Activated CD4-positive, alpha-beta T cell treated with anti-CD3 and anti-CD28 coated beads, Interleukin-2, Interleukin-4, amounts not matched to agents 100 ng/mL and 50 ng/mL, durations not matched to agents 16 hours and 8 hours (primary cell): ENCODE data around the gene CAVIN1.
"Not testable (repeated sequence)": the region's sequence is repeated elsewhere in the genome, so short reads cannot be mapped to it uniquely, and the experiment has no call there.

Source experiments
- DNase-seq: peaks from one replicate; pipeline ENCODE4 v3.0.0-alpha.2; 2020; ENCODE audit warnings: low spot score

CAVIN1 gene

DNA sequence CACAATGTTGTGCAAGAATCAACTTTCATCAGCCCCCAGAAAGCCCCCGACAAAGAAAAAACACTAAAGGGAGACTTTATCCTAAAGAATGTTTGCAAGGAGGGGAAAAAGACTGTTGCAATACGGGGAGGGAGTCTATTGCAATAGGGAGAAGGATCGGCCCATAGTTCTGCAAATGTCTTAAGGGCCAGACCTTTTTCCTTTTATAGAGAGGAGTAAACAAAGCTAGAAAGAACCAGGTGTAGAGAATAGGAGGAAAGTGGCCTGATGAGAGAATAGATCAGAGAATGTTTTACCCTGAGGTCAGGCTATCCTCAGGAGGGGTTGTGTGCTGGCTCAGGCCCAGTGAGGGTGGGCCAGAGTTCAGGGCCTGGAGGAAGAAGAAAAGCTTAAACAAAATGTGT, 8.7 kb upstream of the CAVIN1 start:
- DNase-seq: no peak

DNA sequence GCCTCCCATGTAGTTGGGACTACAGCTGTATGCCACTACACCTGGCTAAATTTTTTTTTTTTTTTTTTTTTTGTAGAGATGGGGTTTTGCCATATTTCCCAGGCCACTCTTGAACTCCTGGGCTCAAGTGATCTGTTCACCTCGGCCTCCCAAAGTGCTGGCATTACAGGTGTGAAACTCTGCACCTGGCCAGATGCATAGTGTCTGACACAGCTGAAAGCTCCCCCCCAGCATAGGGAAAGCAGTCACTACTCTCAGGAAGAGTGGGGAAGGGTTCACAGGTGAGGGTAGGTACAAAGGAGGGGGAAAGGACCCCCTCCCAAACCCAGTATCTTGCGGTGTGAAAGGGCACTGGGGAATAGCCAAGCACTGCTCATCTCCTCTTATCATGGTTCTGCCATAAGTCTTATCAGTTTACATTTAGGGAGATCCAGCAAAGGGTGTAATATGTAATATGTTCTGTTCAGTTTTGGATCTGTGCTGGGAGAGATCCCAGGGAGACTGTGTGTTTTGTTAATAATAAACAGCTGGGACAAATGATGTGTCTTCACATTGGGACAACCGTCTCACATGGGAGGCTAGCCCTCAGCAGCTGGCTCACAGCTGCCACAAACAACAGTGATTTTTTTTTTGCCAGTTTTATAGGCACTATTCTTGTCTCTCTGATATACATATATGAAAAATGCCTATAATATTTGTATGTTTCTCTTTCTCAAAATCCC, 6.8 kb upstream of the CAVIN1 start:
- no peak for DNase-seq

DNA sequence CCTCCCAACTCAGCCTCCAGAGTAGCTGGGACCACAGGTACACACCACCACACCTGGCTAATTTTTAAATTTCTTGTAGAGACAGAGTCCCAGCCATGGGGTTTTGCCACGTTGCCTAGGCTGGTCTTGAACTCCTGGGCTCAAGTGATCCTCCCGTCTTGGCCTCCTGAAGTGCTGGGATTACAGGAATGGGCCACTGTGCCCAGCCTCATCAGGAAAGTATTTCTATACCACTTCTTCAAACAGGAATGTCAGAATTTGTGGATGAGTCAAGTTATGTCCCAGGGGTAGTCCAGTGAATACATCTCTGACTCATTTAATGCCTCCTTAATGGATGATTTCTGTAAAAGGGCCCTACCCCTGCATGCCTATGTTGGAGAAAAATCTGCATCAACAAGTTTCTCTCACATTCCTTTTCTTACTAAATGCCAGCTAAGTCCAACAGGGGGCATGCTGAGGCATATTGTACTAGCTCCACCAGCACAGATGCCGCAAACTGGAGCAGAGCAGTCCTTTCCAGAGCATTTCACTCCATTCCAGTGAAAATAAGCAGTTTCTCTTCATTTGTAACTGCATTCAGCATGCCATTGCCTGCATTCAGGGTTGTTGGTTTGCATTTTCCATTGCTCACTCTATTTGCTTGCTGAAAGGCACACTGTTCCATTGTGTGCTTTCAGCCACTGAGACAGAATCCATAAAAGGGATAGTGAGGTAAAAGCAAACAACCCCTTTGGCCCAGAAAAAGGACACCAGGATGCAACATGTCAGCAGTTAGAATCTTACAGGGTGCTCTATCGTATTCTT, 5.3 kb upstream of the CAVIN1 start:
- peak; percentile 39 for DNase-seq

DNA sequence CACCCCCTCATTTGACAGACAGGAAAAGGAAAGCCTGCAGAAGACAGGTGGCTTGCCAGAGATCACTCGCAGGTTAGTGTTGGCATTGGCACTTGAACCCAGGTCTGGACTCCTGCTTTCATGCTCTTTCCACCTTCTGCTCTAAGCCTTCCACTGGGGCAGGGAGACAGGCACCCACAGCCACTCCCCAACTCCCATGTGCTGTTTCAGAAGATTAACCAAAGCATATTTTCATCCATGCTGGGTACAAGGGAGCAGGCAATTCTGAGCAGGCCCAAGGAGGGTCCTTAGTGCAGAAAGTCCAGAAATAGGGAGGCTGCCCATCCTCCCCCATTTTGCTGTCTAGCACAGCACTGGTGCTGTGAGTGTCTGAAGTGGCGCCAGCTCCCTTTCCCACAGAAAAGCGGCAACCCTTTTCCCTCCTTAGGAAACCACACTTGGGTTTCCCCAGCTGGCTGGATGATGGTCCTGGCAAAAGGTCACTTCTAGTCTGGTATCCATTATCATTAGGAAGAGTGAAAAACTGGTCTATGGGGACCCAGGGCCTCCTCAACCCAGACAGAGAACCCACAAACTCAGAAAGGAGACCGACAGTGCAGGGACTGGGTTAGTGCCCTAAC, 2.0 kb upstream of the CAVIN1 start:
- DNase-seq: no peak

DNA sequence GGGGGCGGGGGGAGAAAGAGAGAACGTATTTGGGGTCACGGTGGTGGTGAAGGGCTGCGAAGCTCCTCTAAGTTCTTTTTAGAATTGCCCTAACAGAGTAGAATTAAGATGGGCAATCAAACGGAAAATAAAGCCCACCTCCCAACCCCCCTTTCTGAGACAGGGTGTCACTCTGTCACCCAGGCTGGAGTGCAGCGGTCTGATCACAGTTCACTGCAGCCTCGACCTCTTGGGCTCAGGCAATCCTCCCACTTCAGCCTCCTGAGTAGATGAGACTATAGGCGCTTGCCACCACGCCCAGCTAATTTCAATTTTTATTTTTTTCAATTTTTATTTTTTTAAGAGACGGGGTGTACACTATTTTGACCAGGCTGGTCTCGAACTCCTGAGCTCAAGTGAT, 710 bp upstream of the CAVIN1 start:
- DNase-seq: no peak

DNA sequence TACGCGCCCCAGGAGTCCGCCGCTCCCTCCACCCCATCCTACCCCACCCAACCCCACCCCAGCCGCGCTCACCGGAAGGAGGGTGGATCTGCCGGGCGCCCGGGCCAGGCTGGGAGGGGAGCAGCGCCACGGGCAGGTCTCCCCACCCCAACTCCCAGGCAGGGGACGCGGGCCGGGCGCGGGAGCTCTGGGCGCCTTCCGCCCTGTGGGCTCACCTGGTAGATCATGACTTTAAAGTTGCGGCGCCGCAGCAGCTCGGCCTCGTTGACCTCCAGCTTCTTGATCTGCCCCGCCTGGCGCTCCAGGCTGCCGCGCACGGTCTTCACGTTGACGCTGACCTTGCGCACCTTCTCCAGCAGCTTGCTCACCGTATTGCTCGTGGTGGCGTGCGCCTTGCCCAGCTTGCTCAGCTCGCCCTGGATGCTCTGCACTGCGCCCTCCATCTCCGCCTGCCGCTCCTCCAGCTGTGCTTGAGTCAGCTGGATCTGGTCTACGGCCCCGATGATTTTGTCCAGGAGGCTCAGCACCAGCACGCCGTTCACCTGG, 571 bp downstream of the CAVIN1 start:
- DNase-seq: peak; percentile 13

DNA sequence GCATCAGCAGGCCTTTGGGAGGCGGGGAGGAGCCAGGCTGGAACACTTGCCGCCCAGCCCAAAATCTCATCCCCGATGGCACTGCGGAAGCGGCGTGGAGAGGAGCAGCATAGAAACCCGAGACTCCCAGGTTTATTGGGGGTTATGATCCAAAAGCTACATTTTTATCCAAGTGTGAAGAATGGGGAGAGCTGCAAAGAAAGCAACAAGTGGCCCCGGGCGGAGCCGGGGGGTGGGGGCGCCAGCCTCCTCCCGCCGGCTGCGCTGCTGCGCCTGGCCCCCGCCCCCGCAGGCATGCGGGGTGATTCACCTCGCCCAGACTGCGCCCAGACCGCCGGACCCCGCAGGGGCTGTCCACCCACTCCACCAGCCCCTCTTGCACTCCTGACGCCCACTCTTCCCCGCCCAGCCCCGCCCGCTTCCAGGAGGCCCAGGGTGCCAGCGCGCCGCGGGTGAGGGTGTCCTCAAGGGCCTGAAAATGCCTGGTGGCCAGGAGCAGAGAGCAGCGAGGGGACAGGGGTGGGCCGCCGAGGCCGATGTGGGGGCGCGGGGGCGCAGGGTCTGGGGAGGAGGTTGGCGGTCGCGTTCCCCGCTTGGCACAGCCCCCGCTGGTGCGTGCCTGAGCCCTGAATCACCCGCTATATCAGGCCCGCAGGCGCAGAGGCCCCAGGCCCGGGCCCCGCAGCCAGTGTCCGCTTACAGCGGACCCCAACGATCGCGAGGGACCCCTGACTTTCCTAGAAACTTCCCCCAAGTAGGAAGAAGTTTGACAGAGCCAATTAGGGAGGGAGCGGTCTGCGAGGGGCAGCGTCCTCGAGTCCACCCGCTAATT, 1.3 kb downstream of the CAVIN1 start:
- no peak for DNase-seq

DNA sequence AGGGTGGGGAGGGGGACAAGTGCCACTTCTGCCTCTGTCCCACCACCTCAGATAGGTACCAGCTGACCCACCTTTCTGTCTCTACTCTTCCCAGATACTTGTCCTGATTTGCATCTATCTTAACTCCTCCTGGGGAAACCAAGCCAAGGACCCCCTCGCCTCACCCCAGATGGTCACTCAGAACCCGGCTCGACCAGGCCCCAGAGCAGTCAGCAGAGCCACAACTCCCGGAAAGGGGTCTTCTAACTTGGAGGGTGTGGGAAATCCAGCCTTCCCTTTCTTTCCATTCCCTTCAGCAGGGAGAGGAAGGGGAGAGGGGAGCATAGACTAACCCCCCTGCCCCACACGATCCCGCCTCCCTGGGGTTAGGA, 1.9 kb downstream of the CAVIN1 start:
- no peak for DNase-seq

DNA sequence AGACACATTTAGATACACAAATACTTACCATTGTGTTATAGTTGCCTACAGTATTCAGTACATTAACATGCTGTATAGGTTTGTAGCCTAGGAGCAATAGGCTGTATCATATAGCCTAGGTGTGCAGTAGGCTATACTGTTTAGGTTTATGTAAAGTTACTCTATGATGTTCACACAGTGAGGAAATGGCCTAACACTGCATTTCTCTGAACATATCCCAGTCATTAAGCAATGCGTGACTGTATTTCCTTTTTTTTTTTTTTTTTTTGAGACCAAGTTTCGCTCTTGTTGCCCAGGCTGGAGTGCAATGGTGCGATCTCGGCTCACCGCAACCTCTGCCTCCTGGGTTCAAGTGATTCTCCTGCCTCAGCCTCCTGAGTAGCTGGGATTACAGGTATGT, 5.1 kb downstream of the CAVIN1 start:
- DNase-seq: not testable (repeated sequence)

DNA sequence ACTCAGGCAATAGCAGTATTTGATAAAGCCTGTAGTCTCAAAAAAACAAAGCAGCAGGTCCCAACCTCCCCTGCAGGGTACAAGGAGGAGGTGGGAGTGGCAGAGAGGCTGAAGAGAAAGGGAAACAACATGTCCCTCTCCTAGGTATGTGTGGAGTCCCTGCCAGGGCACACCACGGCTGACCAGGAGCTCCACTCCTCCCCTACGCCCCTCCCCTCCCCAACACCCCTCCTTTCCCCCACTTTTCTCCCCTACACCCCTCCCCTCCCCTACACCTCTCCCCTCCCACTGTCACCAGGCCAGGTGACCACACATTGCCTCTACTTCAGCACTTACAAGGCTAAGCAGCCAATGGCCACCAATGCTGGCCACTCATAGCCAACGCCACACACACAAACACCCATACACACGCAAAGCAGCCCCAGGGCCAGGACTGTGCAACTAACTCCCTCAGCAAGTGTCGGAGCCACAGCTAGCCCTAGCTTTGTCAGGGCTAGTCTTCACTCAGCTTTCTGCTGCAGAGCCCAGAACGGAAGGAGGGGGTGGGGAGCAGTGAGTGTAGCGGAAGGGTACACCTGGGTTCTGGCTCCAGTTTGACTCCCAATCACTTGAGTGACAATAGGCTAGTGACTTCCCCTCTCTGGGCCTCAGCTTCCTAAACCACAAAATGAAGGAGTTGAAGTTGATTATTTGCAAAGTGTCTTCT, 8.2 kb downstream of the CAVIN1 start:
- DNase-seq: peak; percentile 33

DNA sequence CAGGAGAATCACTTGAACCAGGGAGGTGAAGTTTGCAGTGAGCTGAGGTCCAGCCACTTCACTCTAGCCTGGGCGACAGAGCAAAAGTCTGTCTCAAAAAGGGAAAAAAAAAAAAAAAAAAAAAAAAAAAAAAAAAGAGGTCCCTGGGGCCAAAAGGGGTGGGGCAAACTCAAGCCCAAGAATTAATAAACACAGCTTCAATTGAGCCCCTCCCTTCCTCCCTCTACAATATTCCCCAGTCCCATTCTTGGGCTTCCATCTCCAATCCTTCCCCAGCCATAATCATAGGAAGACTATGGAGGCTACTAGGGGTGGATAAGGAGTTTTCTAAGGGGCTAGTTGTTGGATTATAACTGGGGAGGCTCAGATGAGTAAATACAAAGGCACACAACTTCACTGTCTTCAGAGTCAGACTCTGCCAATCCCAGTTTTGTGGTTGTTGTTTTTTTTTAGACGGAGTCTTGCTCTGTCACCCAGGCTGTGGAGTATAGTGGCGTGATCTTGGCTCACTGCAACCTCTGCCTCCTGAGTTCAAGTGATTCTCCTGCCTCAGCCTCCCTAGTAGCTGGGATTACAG, 9.5 kb downstream of the CAVIN1 start:
- DNase-seq: no peak

DNA sequence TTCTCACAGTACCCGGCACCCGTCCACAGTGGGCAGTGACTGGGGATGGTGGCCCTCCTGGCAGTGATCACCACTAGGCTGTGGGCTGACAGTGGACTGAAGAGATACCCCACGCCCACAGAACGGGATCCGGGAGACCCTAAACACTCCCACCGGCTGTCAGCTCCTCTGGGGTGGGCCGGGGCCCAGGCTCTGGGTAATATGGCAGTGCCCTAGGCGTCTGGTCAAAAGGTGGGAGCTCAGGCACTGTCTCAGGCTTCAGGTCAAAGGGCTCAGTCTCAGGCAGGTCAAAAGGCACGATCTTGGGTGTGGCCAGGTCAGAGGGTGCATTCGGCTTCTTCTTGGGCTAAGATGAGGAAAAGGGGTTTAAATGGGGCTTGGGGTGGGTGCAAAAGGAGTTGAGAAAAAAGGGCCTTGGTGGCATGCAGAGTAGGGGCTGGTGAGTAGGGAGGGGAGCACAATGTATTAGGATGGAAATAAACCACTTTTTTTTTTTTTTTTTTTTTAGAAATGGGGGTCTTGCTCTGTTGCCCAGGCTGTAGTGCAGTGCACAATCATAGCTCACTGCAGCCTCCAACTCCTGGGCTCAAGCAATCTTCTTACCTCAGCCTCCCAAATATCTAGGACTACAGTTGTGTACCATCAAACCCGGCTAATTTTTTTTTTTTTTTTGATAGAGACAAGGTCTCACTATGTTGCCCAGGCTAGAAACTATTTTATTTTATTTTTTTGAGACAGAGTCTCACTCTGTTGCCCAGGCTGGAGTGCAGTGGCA, 11.0 kb downstream of the CAVIN1 start:
- DNase-seq: no peak

DNA sequence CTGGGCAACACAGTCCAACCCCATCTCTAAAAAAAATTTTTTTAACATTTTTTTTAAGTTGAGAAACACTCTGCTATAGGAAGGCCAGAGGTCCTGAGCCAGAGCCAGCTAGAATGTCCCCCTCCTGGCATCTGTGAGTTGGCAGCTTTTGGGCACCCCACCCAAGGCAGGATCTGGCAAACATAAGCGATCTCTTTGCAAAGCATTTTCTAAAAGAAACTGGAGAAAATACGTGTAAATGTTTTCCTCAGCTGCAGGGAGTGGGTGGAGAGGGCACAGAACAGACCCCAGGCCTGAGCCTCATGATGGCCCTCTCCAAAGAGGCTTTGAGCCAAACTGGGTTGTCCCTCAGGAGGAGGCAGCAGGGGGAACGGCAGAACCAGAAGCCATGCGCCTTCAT, 11.7 kb downstream of the CAVIN1 start:
- DNase-seq: no peak

DNA sequence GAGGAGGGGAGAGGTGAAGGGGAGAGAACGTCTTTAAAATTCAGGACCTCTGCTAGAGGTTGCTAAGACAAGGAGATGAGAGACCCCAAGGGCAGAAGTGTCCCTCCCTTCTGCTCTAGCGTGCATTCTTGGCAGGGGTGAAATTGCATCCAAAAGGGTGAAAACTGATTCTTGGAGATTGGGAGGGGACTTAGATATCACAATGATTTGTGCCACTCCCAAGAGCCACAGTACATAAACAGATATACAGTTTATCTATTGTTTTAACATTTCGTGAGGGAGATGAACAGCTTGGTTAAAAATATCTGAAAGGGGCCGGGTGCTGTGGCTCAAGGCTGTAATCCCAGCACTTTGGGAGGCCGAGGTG, 12.8 kb downstream of the CAVIN1 start:
- DNase-seq: no peak

DNA sequence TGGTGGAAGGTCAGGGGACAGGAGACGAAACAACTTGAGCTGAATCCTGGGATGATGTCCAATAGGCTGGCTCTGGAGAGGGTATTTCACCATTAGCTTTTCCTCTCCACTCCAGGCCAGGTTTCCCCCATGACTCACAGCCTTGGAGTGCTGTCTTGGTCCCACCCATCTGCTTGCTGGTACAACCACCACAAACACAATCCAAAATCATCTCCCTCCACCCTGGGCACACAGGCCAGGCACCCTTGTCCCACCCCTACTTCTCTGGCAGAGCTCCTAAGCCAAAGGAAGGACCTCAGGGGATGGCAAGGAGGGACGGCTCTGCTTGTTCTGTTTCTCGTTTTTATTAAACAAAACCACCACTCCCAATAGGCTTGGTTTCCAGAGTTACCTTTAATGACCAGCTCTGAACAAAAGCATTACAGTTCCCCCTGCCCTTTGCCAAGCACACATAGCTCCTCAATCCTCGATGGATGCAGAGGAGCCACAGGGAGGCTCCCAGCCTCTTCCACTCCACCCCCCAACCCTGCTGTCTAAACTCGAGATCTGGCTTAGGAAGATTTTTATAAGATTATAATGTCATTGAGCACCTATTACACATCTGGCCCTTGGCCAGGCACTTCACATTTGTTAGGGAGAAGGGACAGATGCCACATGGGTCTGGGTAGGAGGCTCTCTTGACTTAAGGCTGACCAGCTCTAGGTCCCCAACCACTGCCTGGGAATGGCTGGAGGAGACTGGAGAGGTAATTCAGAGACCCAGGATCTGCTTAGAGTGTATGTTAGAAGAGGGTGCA, 13.3 kb downstream of the CAVIN1 start:
- DNase-seq: no peak

DNA sequence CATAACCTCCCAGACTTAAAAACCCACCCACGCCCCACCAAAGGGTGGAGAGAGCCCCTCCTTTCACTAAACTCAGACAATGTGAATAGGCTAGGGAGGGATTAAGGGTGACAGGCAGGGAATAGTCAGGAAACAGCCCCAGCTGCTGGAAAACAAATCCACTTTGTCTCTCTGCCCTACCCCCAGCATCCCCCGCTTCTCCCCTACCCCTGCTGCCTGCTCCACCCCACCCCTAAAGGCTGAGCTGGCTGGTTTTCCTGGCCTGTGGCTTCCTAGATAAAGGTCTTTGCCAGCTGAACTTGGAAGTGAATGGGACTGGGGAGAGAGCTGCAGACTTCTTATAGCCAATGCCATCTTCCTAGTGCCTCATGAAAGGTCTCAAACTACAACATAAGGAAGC, 15.0 kb downstream of the CAVIN1 start:
- no peak for DNase-seq

DNA sequence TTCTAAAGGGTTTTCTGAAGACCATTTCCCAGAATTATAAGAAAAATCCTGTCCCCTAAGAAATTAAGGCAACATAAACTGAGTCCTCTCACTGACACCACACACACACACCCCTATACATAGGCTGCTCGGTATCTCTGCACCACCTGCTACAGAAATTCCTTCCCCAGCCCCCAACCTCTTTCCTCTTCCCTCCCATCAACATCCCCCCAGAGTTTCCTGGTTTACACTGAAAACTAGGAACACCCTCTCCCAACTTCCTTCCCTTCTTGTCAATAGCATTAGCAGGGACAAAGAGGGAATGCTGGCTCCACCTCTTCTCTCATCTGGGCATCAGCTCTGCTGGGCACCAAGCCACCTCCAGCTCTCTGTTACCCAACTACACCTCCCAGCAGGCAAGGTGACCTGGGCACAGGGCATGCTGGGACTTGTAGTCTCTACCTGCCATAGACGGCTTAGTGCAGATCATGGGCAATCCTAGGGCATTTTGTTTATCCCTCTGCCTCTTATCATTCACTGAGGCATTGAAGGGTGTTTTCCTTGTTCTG, 15.7 kb downstream of the CAVIN1 start:
- peak; percentile 63 for DNase-seq

DNA sequence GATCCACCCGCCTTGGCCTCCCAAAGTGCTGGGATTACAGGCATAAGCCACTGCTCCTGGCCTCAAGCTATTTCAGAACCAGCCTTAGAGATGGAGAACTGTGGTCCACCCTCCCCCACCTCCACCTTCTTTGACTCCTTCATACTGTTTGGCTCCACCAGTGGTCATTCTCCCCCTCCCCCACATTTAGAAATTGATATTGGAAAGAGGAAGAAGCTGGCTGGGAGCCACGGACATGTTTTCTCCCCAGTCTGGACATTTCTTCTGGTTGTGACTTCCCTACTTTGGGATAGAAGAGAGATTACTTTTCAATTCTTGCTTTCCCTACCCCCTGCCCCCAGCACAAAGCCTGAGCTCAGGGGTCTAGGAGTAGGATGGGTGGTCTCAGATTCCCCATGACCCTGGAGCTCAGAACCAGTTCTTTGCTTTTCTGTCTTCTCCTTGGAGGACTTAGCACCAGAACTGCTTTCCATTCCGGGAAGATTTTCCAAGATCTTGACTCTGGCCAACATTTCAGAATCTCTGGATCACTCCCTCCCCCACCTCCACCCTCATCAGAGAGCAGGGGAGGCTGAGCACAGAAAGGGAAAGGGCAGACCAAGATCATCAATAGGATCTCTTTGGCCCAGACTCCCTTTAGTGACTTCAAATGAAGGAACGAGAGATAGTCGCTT, 16.3 kb downstream of the CAVIN1 start:
- DNase-seq: no peak
